Activated gamma-delta T cell treated with Interleukin-2 at 50 U/mL for 16 hours (primary cell): ENCODE results near the gene USHBP1.

Experiments
- DNase-seq: peaks from one replicate; pipeline ENCODE4 v3.0.0-alpha.2; 2020

The USHBP1 gene

GRCh38 chr19:17209126-17210036 lies 55.2 kb downstream of the USHBP1 start:
- DNase-seq: no peak

DNA sequence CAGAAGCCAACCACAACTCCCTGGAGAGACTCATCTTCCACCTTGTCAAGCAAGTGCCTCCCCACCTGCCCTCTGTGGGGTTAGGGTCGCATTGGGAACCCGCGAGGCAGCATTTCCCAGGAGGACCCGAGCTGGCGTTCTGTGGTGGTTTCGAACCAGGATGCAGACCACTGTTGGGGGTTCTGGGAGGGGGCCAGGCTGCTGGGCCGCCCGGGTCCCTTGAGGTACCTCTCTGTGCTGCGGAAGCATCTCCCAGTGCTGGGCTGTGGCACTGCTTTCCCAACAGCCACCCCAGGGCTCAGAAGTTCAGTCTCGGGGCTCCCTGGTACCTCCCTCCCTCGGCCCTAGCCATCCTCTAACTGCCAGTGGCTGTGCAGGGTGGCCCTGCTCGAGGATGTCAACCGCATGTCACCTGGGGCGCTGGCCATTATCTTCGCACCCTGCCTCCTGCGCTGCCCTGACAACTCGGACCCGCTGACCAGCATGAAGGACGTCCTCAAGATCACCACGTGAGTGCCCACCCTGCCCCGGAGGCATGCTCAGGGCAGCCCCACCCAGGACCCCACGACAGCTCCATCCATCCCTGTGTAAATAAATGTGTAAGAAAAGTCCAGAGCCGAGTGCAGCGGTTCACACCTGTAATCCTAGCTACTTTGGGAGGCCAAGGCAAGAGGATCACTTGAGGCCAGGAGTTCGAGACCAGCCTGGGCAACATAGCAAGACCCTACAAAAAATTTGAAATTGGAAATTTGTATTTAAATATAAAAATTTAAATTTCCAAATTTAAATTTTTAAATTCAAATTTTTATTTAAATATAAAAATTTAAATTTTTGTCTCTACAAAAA lies 57.6 kb downstream of the USHBP1 start:
- no peak for DNase-seq

GRCh38 chr19:17205237-17206140 lies 59.1 kb downstream of the USHBP1 start:
- peak; percentile 57 for DNase-seq

GRCh38 chr19:17202713-17203112 lies 61.8 kb downstream of the USHBP1 start:
- no peak for DNase-seq

- no peak for DNase-seq
These were observed 62.3 kb downstream of the USHBP1 start for GRCh38 chr19:17202249-17202648.

DNA sequence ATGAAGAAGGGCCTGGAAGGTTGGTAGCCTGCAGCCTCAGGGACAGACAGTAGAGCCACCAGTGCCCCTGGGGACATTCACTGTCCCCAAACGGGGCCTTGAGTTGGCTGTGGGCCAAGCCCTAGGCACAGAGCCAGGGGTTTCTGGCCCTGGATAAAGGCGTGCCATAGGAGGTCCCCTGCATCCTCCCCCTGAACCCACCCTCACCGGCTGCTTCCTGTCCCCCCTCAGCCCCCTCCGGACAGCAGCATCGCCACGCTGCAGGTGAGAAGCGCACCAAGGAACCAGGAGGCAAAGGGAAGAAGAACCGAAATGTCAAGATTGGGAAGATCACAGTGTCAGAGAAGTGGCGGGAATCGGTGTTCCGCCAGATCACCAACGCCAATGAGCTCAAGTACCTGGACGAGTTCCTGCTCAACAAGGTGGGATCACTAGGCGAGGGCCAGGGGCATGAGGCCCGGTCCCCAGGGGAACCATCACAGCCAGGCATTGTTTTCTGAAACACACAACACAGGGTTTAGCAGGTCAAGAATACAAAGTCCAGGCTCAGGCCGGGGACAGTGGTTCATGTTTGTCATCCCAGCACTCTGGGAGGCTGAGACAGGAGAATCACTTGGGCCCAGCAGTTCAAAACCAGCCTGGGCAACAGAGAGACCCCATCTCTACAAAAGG lies 64.0 kb downstream of the USHBP1 start:
- DNase-seq: no peak
